NCI-H1105 (cell line): ENCODE results near the gene RGS3.

Experiments used
- DNase-seq: peaks from one replicate; lab custom pipeline; 2025; lab: John Stamatoyannopoulos, UW

Gene RGS3

DNA sequence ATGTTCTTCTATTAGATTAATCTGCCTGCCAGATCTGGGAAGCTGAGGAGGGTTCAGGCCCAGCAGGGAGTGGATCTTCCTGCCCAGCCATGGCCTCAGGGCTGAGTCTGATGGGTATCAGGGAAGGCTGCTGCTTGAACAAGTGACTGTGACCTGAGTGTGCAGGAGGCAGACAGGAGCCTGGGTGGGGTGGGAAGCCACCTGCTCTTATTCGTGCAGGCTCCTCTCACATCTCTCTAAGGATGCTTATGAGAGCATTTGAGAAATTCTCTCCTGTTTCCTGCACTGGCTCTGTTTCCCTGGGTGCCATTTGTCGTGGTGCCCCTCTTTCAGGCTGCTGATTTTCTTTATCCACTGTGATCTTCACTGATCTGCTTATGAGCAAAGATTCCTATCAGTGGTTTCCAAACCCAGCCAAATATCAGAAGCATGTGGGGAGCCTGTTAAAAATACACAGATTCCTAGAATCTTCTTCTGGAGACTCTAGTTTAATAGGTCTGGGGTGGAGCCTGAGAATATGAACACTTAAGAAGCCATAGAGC lies 2.1 kb downstream of the RGS3 start:
- peak; percentile 23 for DNase-seq

DNA sequence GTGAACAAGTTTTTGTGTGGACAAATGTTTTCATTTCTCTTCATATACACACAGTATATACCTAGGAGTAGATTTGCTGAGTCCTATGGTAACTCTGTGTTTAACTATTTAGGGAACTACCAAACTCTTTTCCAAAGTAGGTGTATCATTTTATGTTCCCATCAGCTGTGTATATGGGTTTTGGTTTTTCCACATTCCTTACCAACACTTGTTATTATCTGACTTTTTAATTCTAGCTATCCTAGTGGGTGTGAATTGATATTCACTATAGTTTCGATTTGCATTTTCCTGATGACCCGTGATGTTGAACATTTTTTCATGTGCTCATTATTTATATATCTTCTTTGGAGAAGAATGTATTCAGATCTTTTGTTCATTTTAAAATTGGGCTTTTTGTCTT lies 3.7 kb downstream of the RGS3 start:
- no peak for DNase-seq

DNA sequence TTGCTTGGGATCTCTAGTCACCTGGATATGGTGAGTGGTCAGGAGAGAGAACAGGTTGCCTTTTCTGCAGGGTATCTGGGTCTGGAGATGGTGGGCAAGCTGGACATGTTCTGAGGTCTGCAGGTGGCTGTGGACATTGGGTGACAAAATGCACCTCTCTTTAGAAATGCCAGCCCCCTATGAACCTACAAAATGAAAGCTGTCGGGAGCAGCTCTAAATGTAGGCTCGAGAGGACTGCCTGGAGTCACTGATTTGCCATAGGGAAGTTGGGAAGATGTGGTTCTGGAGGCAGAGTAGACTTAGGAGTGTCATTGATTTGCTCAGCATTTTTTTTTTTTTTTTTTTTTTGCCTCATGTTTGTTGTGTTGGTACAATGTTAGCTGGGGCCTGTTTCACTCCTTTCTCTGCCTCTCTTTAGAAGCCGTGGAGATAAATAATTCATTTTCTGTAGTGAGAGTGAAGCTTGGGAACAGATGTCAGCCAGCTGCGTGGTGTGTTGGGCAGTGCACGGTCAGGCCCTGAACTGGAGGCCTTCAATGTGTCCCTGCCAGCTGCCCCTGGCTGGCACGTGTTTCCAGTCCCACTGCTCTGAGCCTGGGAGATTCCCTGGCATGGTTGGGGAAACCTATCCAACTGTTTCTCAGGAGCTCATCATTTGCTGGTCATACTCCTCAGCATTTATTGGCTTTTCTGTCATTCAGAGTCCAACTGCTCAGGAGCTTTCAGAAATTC lies 5.4 kb downstream of the RGS3 start:
- DNase-seq, result no peak

GRCh38 chr9:113471143-113471542 lies 7.6 kb downstream of the RGS3 start:
- DNase-seq, result no peak

DNA sequence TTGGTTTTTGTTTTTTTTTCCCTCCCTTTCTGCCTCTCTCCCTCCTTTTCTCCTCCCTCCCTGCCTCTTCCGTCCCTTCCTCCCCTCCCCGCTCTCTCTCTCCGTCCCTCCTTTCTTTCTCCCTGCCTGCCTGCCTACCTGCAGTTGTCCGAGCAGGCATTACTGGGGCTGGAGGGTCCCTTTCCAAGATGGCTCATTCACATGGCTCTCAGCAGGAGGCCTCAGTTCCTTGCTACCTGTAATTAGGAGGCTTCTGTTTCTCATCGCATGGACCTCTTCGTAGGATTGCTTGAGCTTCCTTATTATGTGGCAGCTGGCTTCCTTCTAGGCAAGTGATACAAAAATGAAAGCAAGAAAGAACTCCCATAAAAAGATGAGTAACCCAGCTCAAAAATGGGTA lies 8.0 kb downstream of the RGS3 start:
- DNase-seq, result no peak

DNA sequence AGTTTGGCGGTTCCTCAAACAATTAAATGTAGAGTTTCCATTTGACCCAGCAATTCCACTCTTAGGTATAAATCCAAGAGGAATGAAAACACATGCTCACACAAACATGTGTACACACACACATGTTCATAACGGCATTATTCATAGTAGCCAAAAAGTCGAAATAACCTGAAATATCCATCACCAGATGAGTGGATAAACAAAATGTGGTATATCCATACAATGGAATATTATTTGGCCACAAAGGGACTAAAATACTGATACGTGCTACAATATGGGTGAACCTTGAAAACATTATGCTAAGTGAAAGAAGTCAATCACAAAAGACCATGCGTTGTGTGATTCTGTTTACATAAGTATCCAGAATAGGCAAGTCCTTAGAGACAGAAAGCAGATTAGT lies 8.7 kb downstream of the RGS3 start:
- DNase-seq, result no peak

DNA sequence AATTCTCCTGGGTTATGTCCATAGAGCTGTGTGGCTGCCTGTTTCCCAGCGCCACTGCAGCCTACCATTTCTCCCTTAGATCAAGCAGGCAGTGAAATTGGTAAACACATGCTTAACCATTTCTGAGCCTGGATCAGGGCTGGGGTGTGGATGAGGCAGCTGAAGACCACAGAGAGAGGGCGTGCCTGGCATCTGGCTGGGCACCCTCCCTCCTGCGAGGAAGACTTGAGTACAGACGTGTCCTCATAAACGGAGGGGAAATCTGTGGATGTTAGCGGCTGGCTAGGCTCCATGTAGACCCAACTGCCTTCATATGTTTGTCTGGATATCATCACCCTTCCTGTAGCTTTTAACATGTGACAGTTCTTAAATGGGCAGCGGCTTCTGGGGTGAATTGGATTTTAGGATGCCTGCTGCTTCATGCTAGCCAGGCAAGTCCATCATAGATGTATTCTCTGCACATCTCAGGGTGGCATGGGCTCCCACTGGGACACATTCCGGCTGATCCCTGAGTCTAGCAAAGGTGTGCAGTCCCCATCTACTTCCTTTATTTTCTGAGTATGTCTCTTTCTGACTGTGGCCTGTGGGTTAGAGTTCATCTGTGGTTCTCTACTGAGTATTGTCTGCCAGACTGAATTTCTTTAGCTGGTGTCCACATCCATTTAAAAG lies 11.0 kb downstream of the RGS3 start:
- no peak for DNase-seq

DNA sequence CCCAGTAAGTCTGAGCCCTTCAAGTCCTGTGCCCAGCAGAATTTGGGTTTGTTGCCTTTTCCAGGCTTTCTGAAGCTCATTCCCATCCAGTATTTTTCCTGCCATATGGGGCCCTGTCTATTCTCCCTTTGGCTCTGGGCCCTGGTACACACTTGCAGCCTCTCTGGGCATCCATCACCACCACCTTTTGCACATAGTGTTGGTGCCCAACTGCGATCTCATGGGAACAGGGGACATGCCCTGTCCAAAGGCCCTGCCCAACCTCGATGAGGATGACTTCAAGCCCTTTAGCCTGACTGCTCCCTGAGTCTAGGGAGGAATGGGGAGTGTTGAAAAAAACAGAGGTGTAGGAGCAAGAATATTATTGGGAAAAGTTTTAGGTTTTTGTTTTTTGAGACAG lies 11.5 kb downstream of the RGS3 start:
- no peak for DNase-seq

- DNase-seq, result no peak
Observed at GRCh38 chr9:113475992-113476391, 12.5 kb downstream of the RGS3 start.

DNA sequence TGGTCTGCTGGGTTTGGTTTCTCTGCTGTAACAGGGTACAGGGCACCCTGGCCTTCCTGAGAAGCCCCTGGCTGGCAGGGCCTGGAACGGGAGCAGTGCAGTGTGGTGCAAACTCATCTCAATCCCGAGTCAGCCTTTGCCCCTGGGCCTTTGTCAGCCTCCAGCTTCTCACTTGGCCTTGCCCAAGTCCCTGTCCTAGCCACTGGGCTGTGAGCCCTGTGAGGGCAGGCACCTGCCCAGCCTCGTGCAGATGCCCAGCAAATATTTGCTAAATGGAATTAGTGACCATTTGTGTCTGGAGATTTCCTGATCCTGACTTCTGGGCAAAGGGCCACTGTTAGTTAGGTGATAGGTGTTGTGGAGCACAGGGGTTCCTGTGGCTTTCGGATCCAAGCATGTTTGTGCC lies 13.0 kb downstream of the RGS3 start:
- DNase-seq, result no peak

GRCh38 chr9:113477058-113477457 lies 13.5 kb downstream of the RGS3 start:
- DNase-seq, result no peak

DNA sequence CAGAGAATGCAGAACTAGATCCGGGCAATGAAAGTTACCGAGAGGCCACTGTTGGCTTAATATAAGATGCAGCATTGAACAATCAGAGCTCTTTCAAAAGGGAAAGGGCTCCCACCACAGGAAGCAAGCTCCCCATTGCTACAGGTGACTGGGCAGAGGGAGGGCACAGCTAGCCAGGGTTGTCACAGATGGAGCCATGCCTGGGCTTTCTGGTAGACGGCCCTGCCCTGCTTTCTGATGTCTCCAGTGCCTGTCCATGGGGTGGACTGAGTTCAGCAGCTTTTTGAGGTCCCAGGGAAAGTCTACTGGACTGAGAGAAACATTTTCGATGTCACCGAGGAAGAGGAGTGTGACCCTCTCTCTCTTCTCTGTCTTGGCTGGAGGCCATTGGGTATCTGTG lies 14.1 kb downstream of the RGS3 start:
- DNase-seq, result no peak

DNA sequence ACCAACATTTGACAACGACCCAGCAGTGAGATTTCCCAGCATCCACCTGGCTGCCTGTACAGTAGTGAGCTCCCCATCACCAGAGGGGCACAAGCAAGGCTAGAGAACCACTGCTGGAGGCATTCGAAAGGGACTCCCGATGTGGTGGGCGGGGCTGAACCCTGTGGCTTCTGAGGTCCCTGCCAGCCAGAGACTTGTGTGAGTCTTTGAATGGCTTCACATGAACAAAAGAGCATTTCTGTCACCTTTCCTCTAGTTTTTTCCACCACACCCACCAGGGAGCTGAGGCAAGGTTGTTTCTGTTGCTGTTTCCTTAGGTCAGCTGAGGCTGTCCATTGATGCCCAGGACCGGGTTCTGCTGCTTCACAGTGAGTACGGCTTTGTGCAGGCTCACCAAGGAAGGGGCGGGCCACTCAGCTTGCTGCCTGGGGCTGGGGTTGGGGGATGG lies 15.7 kb downstream of the RGS3 start:
- DNase-seq, result no peak

GRCh38 chr9:113480612-113481011 lies 17.1 kb downstream of the RGS3 start:
- no peak for DNase-seq

DNA sequence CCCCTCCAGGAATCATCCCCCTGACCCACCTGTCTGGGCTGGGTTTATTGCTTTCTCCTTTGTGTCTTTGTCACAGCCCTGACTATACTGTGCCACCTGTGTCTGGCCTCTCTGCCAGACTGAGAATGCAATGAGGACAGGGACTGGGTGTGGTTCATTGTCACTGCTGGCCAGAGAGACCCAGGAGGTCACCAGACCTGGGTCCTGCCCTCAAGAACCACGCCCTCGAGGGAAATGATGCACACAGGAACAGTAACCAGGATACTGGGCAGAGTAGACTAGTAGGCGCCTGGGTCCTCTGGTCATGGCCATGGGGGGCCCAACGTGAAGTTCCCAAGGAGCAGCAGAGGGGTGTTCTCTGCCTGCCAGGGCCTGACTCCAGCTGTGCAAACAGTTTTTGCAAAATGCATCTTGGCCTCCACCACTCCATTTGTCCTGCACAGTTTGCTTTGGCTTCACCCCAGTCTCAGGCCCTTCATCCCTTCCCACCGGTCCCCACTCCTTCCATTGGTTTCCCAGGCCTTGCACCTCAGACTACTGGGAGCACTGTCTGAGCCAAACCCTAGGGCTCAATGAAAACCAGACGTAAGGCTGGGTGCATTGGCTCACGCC lies 17.8 kb downstream of the RGS3 start:
- no peak for DNase-seq

GRCh38 chr9:113482341-113482740 lies 18.8 kb downstream of the RGS3 start:
- no peak for DNase-seq

- no peak for DNase-seq
Observed at GRCh38 chr9:113482991-113483675, 19.6 kb downstream of the RGS3 start.

DNA sequence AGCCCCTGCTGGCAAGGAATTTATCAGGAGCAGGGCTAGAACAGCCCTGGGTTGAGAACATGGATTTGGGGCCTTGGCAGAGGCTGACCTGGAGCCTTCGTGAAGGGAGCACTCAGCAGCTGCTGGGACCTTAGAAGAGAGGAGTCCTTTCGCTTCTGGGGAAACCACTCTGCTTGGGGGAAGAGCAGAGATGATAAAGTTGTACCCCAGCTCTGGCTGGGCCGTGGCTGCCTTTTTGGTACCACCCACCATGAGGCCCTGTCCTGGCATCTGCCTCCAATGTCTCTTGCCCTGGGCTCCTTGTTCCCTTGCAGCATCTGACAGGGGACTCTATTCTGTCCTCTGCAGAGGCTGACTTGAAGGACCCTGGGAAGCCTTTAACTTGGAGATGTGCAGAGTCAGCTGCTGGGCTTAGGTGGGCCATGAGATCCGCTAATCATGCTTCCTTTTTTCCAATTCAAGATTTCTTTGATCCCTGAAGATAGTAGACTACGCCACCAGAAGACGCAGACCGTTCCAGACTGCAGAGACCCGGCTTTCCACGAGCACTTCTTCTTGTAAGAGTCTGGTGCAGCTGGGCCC lies 20.2 kb downstream of the RGS3 start:
- DNase-seq, result no peak

DNA sequence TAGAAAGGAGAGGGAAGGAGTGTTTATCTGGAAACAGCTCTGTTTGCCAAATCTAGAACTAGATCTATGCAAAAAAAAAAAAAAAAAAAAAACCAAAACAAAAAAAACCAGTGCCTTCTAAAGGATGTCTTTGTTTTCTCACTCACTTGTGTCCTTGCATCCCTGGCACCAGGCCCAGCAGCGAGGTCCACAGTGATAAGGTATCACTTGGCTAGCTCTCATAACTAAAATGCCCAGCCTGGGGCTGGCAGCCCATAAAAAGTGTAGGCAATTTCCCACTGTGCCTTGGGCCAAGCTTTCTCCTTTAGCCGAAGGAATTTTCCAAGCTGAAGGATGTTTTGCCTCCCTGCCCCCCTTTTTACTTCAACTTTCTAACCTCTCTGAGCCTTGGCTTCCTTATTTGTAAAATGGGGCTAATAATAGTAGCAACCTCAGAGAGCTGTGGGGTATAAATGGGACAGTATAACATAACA lies 20.8 kb downstream of the RGS3 start:
- peak; percentile 62 for DNase-seq

DNA sequence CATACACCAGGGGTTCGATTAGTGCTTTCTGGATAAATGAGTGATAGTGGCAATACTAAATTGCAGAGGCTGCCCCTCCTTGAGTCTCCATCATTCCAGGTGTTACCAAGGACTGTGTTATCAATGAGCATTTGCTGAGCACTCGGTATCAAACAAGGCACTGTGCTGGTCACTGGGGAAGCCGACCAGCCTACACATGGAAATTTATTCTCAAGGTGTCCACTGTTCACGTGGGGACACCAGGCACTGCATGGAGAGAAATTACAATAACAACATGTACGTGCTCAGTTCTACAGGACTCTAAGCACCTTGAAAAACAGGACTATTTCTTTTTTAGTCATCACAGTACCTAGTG lies 22.2 kb downstream of the RGS3 start:
- no peak for DNase-seq

DNA sequence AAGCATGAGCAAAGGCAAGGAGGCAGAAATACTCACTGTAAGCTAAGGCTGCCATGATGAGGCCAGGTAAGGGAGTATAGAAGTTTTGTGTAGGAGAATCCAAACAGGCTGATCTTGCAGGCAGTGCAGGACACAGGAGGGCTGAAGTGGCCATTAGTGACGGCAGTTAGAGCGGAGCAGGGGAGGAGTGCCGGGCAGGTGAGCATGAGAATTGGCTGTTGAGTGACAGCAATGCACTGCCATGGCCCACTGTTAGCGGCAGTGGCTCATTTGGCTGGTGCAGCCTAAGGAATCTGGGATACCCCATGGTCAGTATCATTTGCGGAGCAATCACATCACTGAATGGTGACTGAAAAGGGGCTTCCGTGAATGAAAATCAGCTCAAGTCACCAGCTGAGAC lies 22.8 kb downstream of the RGS3 start:
- DNase-seq, result no peak

DNA sequence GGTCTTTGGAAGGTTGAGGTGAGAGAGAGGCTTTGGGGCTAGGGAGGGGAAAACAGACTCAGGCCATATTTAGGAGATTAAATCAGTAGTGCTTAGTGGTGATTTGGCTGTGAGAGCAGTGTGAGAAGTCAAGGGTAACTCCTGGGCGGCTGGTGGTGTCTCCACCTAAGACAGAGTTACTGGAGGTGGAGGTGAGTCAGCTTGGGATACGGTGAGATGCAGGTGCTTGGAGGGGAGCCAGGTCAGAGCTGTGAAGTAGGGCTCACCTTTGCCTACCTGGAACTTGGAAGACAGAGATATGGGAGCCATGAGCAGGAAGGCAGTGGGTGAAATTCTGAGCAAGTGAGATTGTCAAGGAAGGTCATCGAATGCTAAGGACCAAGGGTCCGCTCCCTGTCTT lies 24.5 kb downstream of the RGS3 start:
- no peak for DNase-seq
